SJSA1 (cell line): Measurements from ENCODE around the gene TBRG4. TPM values are rescaled to one million over a fixed set of nuclear protein-coding genes. Genes with fewer than 3 reads are reported as not detected.

Source experiments
- DNase-seq, 2 experiments: peaks; one replicate each; pipeline ENCODE4 v3.0.0-alpha.2; 2015 to 2020; ENCODE audit warnings: low spot score in 2 of 2, low read depth in 1 of 2
- H3K27ac ChIP-seq: fragments of 250-450 bp; sonication (Bioruptor Pico); 2 replicates; pipeline ENCODE4 v1.5.1; 2020; ENCODE audit warnings: mild to moderate bottlenecking, moderate library complexity
- H3K27me3 ChIP-seq: fragments of 250-450 bp; sonication (Bioruptor Pico); replicated peaks from 2 replicates; pipeline ENCODE4 v1.5.1; 2020; ENCODE audit warnings: mild to moderate bottlenecking, moderate library complexity
- H3K36me3 ChIP-seq: fragments of 250-450 bp; sonication (Bioruptor Pico); 2 replicates; pipeline ENCODE4 v1.5.1; 2020; ENCODE audit warnings: mild to moderate bottlenecking
- H3K4me1 ChIP-seq: fragments of 250-450 bp; sonication (Bioruptor Pico); replicated peaks from 2 replicates; pipeline ENCODE4 v1.6.1; 2021; ENCODE audit warnings: mild to moderate bottlenecking
- H3K4me3 ChIP-seq: fragments of 250-450 bp; sonication (Bioruptor Pico); 2 replicates; pipeline ENCODE4 v1.5.1; 2020; ENCODE audit warnings: mild to moderate bottlenecking
- H3K9me3 ChIP-seq: fragments of 250-450 bp; sonication (Bioruptor Pico); replicated peaks from 2 replicates; pipeline ENCODE4 v1.5.1; 2020; ENCODE audit warnings: mild to moderate bottlenecking
- total RNA-seq: library from RNA; depleted of rRNA; stranded (reverse); fragments of >200 nt; shearing (Covaris generic); gene quantifications from 2 replicates; pipeline ENCODE4 v1.2.3, GENCODE V29; 2014

TBRG4 gene
- total RNA-seq, 1 experiment from 2014 or later: 67.4 TPM

GRCh38 chr7:45151131-45151684 lies 39.7 kb upstream of the TBRG4 start:
- H3K36me3 ChIP-seq: no peaks in the 10 kb centered on the region
- no peaks in the 10 kb centered on the region for H3K4me1 ChIP-seq
- no peak for DNase-seq
- H3K4me3 ChIP-seq: no peak overlapping the region
- H3K9me3 ChIP-seq: no peaks in the 10 kb centered on the region
- H3K27me3 ChIP-seq: peaks cover 13% of the 10 kb centered on the region; the same call in 1 of the 2 replicates
- H3K27ac ChIP-seq: no peak overlapping the region

GRCh38 chr7:45150199-45150598 lies 38.7 kb upstream of the TBRG4 start:
- Histone ChIP-seq H3K4me3 (no peak overlapping the region), H3K36me3 (no peaks in the 10 kb centered on the region), H3K4me1 (no peaks in the 10 kb centered on the region), H3K27ac (no peak overlapping the region), H3K9me3 (no peaks in the 10 kb centered on the region), H3K27me3 (peaks cover 13% of the 10 kb centered on the region; the same call in 1 of the 2 replicates)
- no peak for DNase-seq

DNA sequence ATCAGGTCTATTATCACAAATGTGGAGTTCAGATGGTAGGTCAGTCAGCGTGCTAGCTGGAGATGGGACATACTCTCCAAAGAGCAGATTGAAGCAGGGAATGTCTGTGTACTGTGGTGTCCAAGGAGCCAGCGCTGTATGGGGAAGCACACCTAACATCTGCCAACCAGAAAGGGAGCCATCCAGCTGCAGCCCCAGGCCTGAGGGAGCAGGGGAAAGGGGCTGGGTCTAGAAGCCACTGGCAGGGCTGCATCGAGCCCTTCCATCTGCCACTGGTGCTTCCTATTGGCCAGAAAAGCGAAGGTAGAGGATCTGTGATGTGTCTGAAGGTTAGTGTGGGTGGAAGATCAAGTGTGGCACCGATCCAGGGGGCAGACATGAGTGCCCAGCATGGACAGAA lies 38.1 kb upstream of the TBRG4 start:
- Histone ChIP-seq H3K4me3 (no peak overlapping the region), H3K36me3 (no peaks in the 10 kb centered on the region), H3K4me1 (no peaks in the 10 kb centered on the region), H3K27ac (no peak overlapping the region), H3K9me3 (no peaks in the 10 kb centered on the region), H3K27me3 (peaks cover 13% of the 10 kb centered on the region; the same call in 1 of the 2 replicates)
- DNase-seq: no peak

GRCh38 chr7:45148653-45148973 lies 37.1 kb upstream of the TBRG4 start:
- Histone ChIP-seq H3K4me3 (no peak overlapping the region), H3K27me3 (peaks cover 17% of the 10 kb centered on the region; the same call in 1 of the 2 replicates), H3K36me3 (no peaks in the 10 kb centered on the region), H3K9me3 (no peaks in the 10 kb centered on the region), H3K27ac (no peak overlapping the region), H3K4me1 (no peaks in the 10 kb centered on the region)
- DNase-seq: no peak

- peaks cover 19% of the 10 kb centered on the region; the same call in 1 of the 2 replicates for H3K27me3 ChIP-seq
- DNase-seq: no peak
Observed at GRCh38 chr7:45147858-45148652, 36.6 kb upstream of the TBRG4 start.

DNA sequence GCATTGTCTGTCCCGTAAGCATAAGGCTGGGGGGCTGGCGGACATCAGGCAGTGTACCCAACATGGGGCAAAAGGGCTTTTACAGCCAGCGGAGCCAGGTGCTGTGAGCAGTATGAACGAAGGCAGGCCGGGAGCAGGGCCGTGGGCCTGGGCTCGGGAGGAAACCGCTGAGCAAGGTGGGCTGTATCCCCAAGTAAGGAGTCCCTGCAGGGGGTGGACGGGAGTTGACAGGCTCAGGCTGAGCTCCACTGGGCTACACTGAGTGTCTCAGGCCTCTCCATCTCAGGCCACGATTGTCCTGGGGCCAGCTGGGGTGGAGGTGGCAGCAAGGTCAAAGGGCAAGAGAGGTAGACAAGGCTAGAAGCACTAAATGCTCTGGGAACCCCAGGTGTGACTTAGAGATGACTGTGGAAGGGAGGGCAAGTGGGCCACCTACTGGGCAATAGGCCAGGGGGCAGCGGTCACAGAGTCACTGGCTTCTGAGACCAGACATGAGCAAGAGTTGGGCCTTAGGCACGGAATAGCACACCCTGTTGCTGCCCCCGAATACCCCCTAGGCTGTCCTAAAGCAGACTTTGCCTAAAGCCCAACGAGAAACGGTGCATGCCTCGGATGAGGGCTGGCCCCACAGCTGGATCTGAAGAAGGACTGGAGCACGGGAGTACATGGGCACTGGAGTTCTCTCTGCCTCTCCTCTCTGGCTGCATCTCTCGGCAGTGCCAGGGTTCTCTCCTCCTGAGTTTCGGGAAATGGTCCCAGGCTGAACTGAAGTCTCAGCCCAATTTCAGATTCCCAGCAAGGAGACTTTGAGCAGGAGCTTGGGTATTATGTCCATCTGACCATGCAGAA lies 35.3 kb upstream of the TBRG4 start:
- DNase-seq: no peak
- no peaks in the 10 kb centered on the region for H3K4me1 ChIP-seq
- peaks cover 19% of the 10 kb centered on the region; the same call in 1 of the 2 replicates for H3K27me3 ChIP-seq

More at GRCh38 chr7:45147858-45148652, 36.6 kb upstream of the TBRG4 start:
- Histone ChIP-seq H3K4me1 (no peaks in the 10 kb centered on the region), H3K36me3 (no peaks in the 10 kb centered on the region), H3K4me3 (no peak overlapping the region), H3K9me3 (no peaks in the 10 kb centered on the region), H3K27ac (no peak overlapping the region)

GRCh38 chr7:45145881-45146280 lies 34.4 kb upstream of the TBRG4 start:
- Histone ChIP-seq H3K27ac (no peak overlapping the region), H3K4me3 (no peak overlapping the region), H3K4me1 (no peaks in the 10 kb centered on the region), H3K27me3 (peaks cover 19% of the 10 kb centered on the region; the same call in 1 of the 2 replicates), H3K36me3 (no peaks in the 10 kb centered on the region), H3K9me3 (no peaks in the 10 kb centered on the region)
- DNase-seq: no peak

More for the DNA sequence above, 35.3 kb upstream of the TBRG4 start:
- Histone ChIP-seq H3K36me3 (no peaks in the 10 kb centered on the region), H3K9me3 (no peaks in the 10 kb centered on the region), H3K4me3 (no peak overlapping the region), H3K27ac (no peak overlapping the region)

DNA sequence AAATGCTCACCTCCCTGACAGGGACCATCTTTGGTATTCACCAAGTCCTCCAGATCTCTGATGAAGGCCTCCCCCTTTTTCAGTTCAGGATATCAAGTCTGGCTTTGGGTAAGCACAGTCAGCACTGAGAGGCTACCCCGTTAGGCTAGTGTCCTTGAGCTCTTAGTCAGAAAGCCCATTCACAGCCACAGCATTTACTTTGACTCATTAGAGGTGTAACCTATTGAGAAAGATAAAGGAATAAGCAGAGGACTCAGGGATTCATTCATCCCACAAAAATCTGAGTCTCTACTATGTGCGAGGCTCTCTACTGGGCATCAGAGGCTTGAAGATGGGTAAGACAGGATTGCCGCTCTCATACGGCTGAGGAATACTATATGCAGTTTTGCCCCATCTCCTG lies 32.1 kb upstream of the TBRG4 start:
- H3K36me3 ChIP-seq: no peaks in the 10 kb centered on the region
- H3K4me1 ChIP-seq: no peaks in the 10 kb centered on the region
- no peak overlapping the region for H3K27ac ChIP-seq
- H3K4me3 ChIP-seq: no peak overlapping the region
- no peaks in the 10 kb centered on the region for H3K9me3 ChIP-seq
- H3K27me3 ChIP-seq: 0 out of 2 replicates have a peak, but pooled peaks cover 9% of the 10 kb centered on the region
- no peak for DNase-seq

DNA sequence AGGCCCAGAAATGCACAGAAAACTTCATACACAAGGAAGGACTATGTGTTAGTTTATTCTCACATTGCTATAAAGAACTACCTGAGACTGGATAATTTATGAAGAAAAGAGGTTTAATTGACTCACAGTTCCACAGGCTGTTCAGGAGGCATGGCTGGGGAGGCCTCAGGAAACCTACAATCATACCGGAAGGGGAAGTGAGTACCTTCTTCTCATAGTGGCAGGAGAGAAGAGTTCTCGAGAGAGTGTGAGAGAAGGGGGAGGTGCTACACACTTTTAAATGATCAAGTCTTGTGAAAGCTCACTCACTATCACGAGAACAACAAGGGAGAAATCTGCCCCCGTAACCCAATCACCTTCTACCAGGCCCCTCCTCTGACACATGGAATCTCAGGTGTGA lies 29.3 kb upstream of the TBRG4 start:
- no peaks in the 10 kb centered on the region for H3K36me3 ChIP-seq
- H3K9me3 ChIP-seq: no peaks in the 10 kb centered on the region
- no peak overlapping the region for H3K4me3 ChIP-seq
- peaks cover 11% of the 10 kb centered on the region; the same call in 1 of the 2 replicates for H3K27me3 ChIP-seq
- H3K4me1 ChIP-seq: no peaks in the 10 kb centered on the region
- DNase-seq: no peak
- no peak overlapping the region for H3K27ac ChIP-seq

GRCh38 chr7:45138433-45139267 lies 27.2 kb upstream of the TBRG4 start:
- H3K4me3 ChIP-seq: no peak overlapping the region
- no peaks in the 10 kb centered on the region for H3K4me1 ChIP-seq
- no peak overlapping the region for H3K27ac ChIP-seq
- no peak for DNase-seq
- peaks cover 7% of the 10 kb centered on the region; the same call in 1 of the 2 replicates for H3K27me3 ChIP-seq
- no peaks in the 10 kb centered on the region for H3K9me3 ChIP-seq
- no peaks in the 10 kb centered on the region for H3K36me3 ChIP-seq

- peaks cover 4% of the 10 kb centered on the region; the same call in 1 of the 2 replicates for H3K27me3 ChIP-seq
- H3K4me1 ChIP-seq: no peaks in the 10 kb centered on the region
- no peak overlapping the region for H3K4me3 ChIP-seq
- H3K9me3 ChIP-seq: no peaks in the 10 kb centered on the region
- no peak overlapping the region for H3K27ac ChIP-seq
- H3K36me3 ChIP-seq: no peaks in the 10 kb centered on the region
- peak in 1 of 2 experiments; percentile 37 for DNase-seq
Observed at GRCh38 chr7:45136106-45137060, 24.9 kb upstream of the TBRG4 start.

DNA sequence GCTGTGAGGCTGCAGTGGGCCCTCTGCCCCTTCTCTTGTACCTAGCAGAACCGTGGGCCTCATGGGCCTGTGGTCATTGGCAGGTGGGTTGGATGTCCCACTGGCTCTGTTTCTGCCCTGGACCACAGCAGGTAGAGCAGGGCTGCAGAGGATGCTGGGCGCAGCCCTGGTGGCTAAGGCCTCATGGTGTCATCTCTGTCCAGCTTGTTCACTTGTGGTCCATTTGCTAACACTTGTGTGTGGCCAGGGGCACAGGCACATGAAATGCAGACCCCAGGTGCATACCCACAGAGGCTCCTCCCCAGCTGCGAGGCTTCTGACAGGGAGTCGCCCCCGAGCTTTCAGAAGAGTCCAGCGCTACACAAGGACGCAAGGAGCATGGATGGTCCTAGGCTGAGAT lies 22.4 kb upstream of the TBRG4 start:
- DNase-seq: no peak
- no peak overlapping the region for H3K4me3 ChIP-seq
- H3K27ac ChIP-seq: no peak overlapping the region
- no peaks in the 10 kb centered on the region for H3K4me1 ChIP-seq
- no peaks in the 10 kb centered on the region for H3K36me3 ChIP-seq
- no peaks in the 10 kb centered on the region for H3K9me3 ChIP-seq
- H3K27me3 ChIP-seq: peaks cover 4% of the 10 kb centered on the region; the same call in 1 of the 2 replicates
